ENCODE data around the gene ASMTL.
"Not testable (repeated sequence)": the region's sequence is repeated elsewhere in the genome, so short reads cannot be mapped to it uniquely, and the experiment has no call there.

GRCh38 chrX:1366363-1366762, 86.3 kb downstream of the ASMTL start:
- not testable (repeated sequence) for TF ChIP-seq CTCF, POLR2A (IDR thresholded peaks at IDR 0.05)

All from right lobe of liver (tissue), 4 donors.